ENCODE data around the gene CACNA1S. TPM values are rescaled to one million over a fixed set of nuclear protein-coding genes. Genes with fewer than 3 reads are reported as not detected.
A peak's percentile ranks its signal among the peaks of the same experiment; 100 is the strongest.

The CACNA1S gene
- total RNA-seq, 2 experiments from 2014 or later: not detected

GRCh38 chr1:201059401-201059800, 52.8 kb downstream of the CACNA1S start:
- H3K9me3 ChIP-seq (ENCODE audit: low read length): no peaks in the 10 kb centered on the region

GRCh38 chr1:201054091-201054543, 58.1 kb downstream of the CACNA1S start:
- no peak for TF ChIP-seq CTCF (conservative IDR thresholded peaks at IDR 0.05; ENCODE audit: low read length)
- no peak for TF ChIP-seq EZH2phosphoT487 (IDR thresholded peaks at IDR 0.05; ENCODE audit: borderline replicate concordance, low read depth, low read length)
- H2AFZ ChIP-seq (ENCODE audit: low read length): no peak overlapping the region
- ChIA-PET CTCF (ENCODE audit: unreplicated experiment) (no interaction called here), POLR2A (no interaction called here)
- no peaks in the 10 kb centered on the region for H4K20me1 ChIP-seq (ENCODE audit: insufficient read depth, low read length)
- intact Hi-C loops (cut with micrococcal nuclease; ENCODE audit: unreplicated experiment): no loop called here
- no peaks in the 10 kb centered on the region for H3K36me3 ChIP-seq (ENCODE audit: insufficient read depth, low read length)
- H3K4me3 ChIP-seq (ENCODE audit: low read depth, low read length, poor library complexity, severe bottlenecking): no peak overlapping the region
- H3K9me3 ChIP-seq (ENCODE audit: low read length): no peaks in the 10 kb centered on the region
- DNase-seq (ENCODE audit: low spot score): no peak
- H3K4me2 ChIP-seq (ENCODE audit: low read length): no peak overlapping the region
- H3K9me2 ChIP-seq (ENCODE audit: insufficient read depth, low read length): no peaks in the 10 kb centered on the region
- H3K27ac ChIP-seq (ENCODE audit: low read depth, low read length, poor library complexity, severe bottlenecking): no peak overlapping the region
- H3K79me2 ChIP-seq (ENCODE audit: insufficient read depth, low read depth, low read length): no peaks in the 10 kb centered on the region
- no TSS peak for BruUV-seq (replicated peaks)
- peaks cover 10% of the 10 kb centered on the region for H3K4me1 ChIP-seq (ENCODE audit: insufficient read depth, low read length, poor library complexity, severe bottlenecking)

More at GRCh38 chr1:201059401-201059800, 52.8 kb downstream of the CACNA1S start:
- BruUV-seq (replicated peaks): no TSS peak
- Histone ChIP-seq H3K36me3 (ENCODE audit: insufficient read depth, low read length) (no peaks in the 10 kb centered on the region), H4K20me1 (ENCODE audit: insufficient read depth, low read length) (no peaks in the 10 kb centered on the region), H2AFZ (ENCODE audit: low read length) (no peak overlapping the region), H3K79me2 (ENCODE audit: insufficient read depth, low read depth, low read length) (no peaks in the 10 kb centered on the region), H3K4me3 (ENCODE audit: low read depth, low read length, poor library complexity, severe bottlenecking) (no peak overlapping the region), H3K9me2 (ENCODE audit: insufficient read depth, low read length) (no peaks in the 10 kb centered on the region), H3K4me2 (ENCODE audit: low read length) (no peak overlapping the region), H3K4me1 (ENCODE audit: insufficient read depth, low read length, poor library complexity, severe bottlenecking) (peaks cover 10% of the 10 kb centered on the region), H3K27ac (ENCODE audit: low read depth, low read length, poor library complexity, severe bottlenecking) (no peak overlapping the region)
- intact Hi-C loops (cut with micrococcal nuclease; ENCODE audit: unreplicated experiment): no loop called here
- no peak for DNase-seq (ENCODE audit: low spot score)
- ChIA-PET CTCF (ENCODE audit: unreplicated experiment) (no interaction called here), POLR2A (interaction anchor here (0.5 kb wide), 1 partner anchor 294 kb away, joined by 4 read pairs; no protein-coding TSS in a partner anchor)
- TF ChIP-seq EZH2phosphoT487 (IDR thresholded peaks at IDR 0.05; ENCODE audit: borderline replicate concordance, low read depth, low read length): no peak
- TF ChIP-seq CTCF (conservative IDR thresholded peaks at IDR 0.05; ENCODE audit: low read length): no peak

GRCh38 chr1:201053155-201053860, 58.9 kb downstream of the CACNA1S start:
- no peak overlapping the region for H3K27ac ChIP-seq (ENCODE audit: low read depth, low read length, poor library complexity, severe bottlenecking)
- no peak for TF ChIP-seq EZH2phosphoT487 (IDR thresholded peaks at IDR 0.05; ENCODE audit: borderline replicate concordance, low read depth, low read length)
- no peak for TF ChIP-seq CTCF (conservative IDR thresholded peaks at IDR 0.05; ENCODE audit: low read length)
- POLR2A ChIA-PET: no interaction called here
- intact Hi-C loops (cut with micrococcal nuclease; ENCODE audit: unreplicated experiment): no loop called here
- CTCF ChIA-PET (ENCODE audit: unreplicated experiment): no interaction called here
- H3K4me3 ChIP-seq (ENCODE audit: low read depth, low read length, poor library complexity, severe bottlenecking): no peak overlapping the region
- peaks cover 10% of the 10 kb centered on the region for H3K4me1 ChIP-seq (ENCODE audit: insufficient read depth, low read length, poor library complexity, severe bottlenecking)
- H4K20me1 ChIP-seq (ENCODE audit: insufficient read depth, low read length): no peaks in the 10 kb centered on the region
- no peaks in the 10 kb centered on the region for H3K79me2 ChIP-seq (ENCODE audit: insufficient read depth, low read depth, low read length)
- H3K9me3 ChIP-seq (ENCODE audit: low read length): no peaks in the 10 kb centered on the region
- no peaks in the 10 kb centered on the region for H3K9me2 ChIP-seq (ENCODE audit: insufficient read depth, low read length)
- no peaks in the 10 kb centered on the region for H3K36me3 ChIP-seq (ENCODE audit: insufficient read depth, low read length)
- DNase-seq (ENCODE audit: low spot score): peak; percentile 16
- no peak overlapping the region for H3K4me2 ChIP-seq (ENCODE audit: low read length)
- BruUV-seq (replicated peaks): no TSS peak
- no peak overlapping the region for H2AFZ ChIP-seq (ENCODE audit: low read length)
